Mesenchymal stem cell (in vitro differentiated cells and primary cell): ENCODE results near the gene B3GAT1.

Source experiments
- DNase-seq: peaks from one replicate; pipeline ENCODE4 v3.0.0-alpha.2; 2013
- H2AFZ ChIP-seq: one replicate; pipeline ENCODE4 v1.6.1; 2013; ENCODE audit warnings: low read depth, mild to moderate bottlenecking, control low read depth, inconsistent platforms, low read length, moderate library complexity
- H2AK5ac ChIP-seq: 2 replicates; pipeline ENCODE4 v1.6.1; 2013; ENCODE audit warnings: low read length, moderate library complexity, mild to moderate bottlenecking, inconsistent platforms; ENCODE audit not compliant: severe bottlenecking
- H2BK120ac ChIP-seq: one replicate; pipeline ENCODE4 v1.6.1; 2013; ENCODE audit warnings: low read depth, mild to moderate bottlenecking, inconsistent platforms, low read length, moderate library complexity
- H2BK12ac ChIP-seq, 2 experiments: one replicate each; pipeline ENCODE4 v1.6.1; 2013; ENCODE audit warnings: inconsistent platforms in 2 of 2, low read length in 2 of 2, mild to moderate bottlenecking in 2 of 2, moderate library complexity in 2 of 2, control low read depth in 1 of 2
- H2BK15ac ChIP-seq: one replicate; pipeline ENCODE4 v1.6.1; 2013; ENCODE audit warnings: mild to moderate bottlenecking, low read depth, inconsistent platforms; ENCODE audit not compliant: poor library complexity, severe bottlenecking
- H2BK5ac ChIP-seq: 2 replicates; pipeline ENCODE4 v1.6.1; 2013; ENCODE audit warnings: low read depth, mild to moderate bottlenecking, low read length, control low read depth, inconsistent platforms; ENCODE audit not compliant: poor library complexity, severe bottlenecking
- H3K14ac ChIP-seq, 2 experiments: one replicate each; pipeline ENCODE4 v1.6.1; 2013; ENCODE audit warnings: inconsistent platforms in 2 of 2, low read length in 2 of 2, control low read depth in 1 of 2, mild to moderate bottlenecking in 1 of 2, moderate library complexity in 1 of 2
- H3K18ac ChIP-seq, 2 experiments: one replicate each; pipeline ENCODE4 v1.6.1; 2013; ENCODE audit warnings: inconsistent platforms in 2 of 2, low read length in 2 of 2, control low read depth in 1 of 2, low read depth in 1 of 2, mild to moderate bottlenecking in 1 of 2
- H3K23ac ChIP-seq, 2 experiments: one replicate each; pipeline ENCODE4 v1.6.1; 2013; ENCODE audit warnings: inconsistent platforms in 2 of 2, low read length in 2 of 2, mild to moderate bottlenecking in 2 of 2, moderate library complexity in 2 of 2, control low read depth in 1 of 2
- H3K27ac ChIP-seq: 2 replicates; pipeline ENCODE4 v1.5.1; 2013; ENCODE audit warnings: mild to moderate bottlenecking, moderate library complexity, low read length, control low read depth, inconsistent platforms; ENCODE audit not compliant: poor library complexity, severe bottlenecking
- H3K27me3 ChIP-seq, 2 experiments: 2 replicates each; pipeline versions ENCODE4 v1.6.1 to v1.7.0; 2013; ENCODE audit warnings: low read length in 2 of 2, mild to moderate bottlenecking in 2 of 2, moderate library complexity in 2 of 2, control low read depth in 1 of 2, inconsistent platforms in 1 of 2; ENCODE audit not compliant: control insufficient read depth in 1 of 2, insufficient read depth in 1 of 2
- H3K36me3 ChIP-seq, 2 experiments: 2 replicates each; pipeline versions ENCODE4 v1.6.1 to v1.7.0; 2013; ENCODE audit warnings: low read length in 2 of 2, control low read depth in 1 of 2, inconsistent platforms in 1 of 2, low read depth in 1 of 2, mild to moderate bottlenecking in 1 of 2; ENCODE audit not compliant: insufficient read depth in 2 of 2, control insufficient read depth in 1 of 2
- H3K4ac ChIP-seq, 2 experiments: one replicate each; pipeline ENCODE4 v1.6.1; 2013; ENCODE audit warnings: inconsistent platforms in 2 of 2, low read length in 2 of 2, mild to moderate bottlenecking in 2 of 2, moderate library complexity in 2 of 2, control low read depth in 1 of 2, low read depth in 1 of 2
- H3K4me1 ChIP-seq: 2 replicates; pipeline ENCODE4 v1.6.1; 2013; ENCODE audit warnings: low read depth, low read length, control low read depth; ENCODE audit not compliant: control insufficient read depth, insufficient read depth
- H3K4me2 ChIP-seq: 2 replicates; pipeline ENCODE4 v1.6.1; 2013; ENCODE audit warnings: low read length, mild to moderate bottlenecking, inconsistent platforms; ENCODE audit not compliant: poor library complexity, severe bottlenecking
- H3K4me3 ChIP-seq, 2 experiments: 2 replicates each; pipeline versions ENCODE4 v1.5.1 to v1.7.0; 2013; ENCODE audit warnings: low read length in 2 of 2, mild to moderate bottlenecking in 2 of 2, control low read depth in 1 of 2, low read depth in 1 of 2; ENCODE audit not compliant: insufficient read depth in 1 of 2
- H3K79me1 ChIP-seq: replicated peaks from 2 replicates; pipeline ENCODE4 v1.6.1; 2013; ENCODE audit warnings: mild to moderate bottlenecking, control low read depth, low read length, inconsistent platforms; ENCODE audit not compliant: poor library complexity, severe bottlenecking
- H3K9ac ChIP-seq: 2 replicates; pipeline ENCODE4 v1.7.0; 2013; ENCODE audit warnings: mild to moderate bottlenecking, low read length, moderate library complexity
- H3K9me3 ChIP-seq: 2 replicates; pipeline ENCODE4 v1.7.0; 2013; ENCODE audit warnings: mild to moderate bottlenecking, low read length; ENCODE audit not compliant: control insufficient read depth
- H4K8ac ChIP-seq: one replicate; pipeline ENCODE4 v1.6.1; 2013; ENCODE audit warnings: inconsistent platforms, mild to moderate bottlenecking, low read length, moderate library complexity
- H4K91ac ChIP-seq: one replicate; pipeline ENCODE4 v1.6.1; 2013; ENCODE audit warnings: mild to moderate bottlenecking, low read length, inconsistent platforms
- WGBS: methylation state at CpG from one replicate; pipeline ENCODE4 v1.1.7; 2013; ENCODE audit warnings: mixed read lengths; 5-methylcytosine and 5-hydroxymethylcytosine counted together

The B3GAT1 gene

DNA sequence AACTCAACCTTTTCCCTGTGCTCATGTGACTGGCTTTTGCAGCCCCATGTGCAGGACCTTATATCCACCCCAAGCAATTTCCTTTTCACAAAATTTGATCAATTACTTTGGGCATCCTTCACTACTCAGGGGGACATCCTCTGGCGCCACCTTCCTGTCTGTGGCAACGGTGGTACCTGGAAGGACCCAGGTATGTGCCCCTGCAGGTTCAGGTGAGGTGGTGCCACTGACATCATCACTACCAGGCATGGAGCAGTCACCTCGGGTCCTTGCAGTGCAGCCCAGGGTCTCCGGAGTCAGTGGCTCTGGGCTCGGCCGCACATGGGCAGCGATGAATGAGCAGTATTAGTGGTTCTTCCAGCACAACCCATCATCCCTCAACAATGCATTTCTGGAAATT, 37.7 kb upstream of the B3GAT1 start:
- Histone ChIP-seq H2AFZ (no peak overlapping the region), H3K23ac (no peak overlapping the region), H4K8ac (no peak overlapping the region), H3K4ac (no peak overlapping the region), H3K9ac (no peak overlapping the region), H2BK12ac (no peak overlapping the region), H2BK5ac (no peak overlapping the region), H3K4me3 (no peak overlapping the region), H2AK5ac (no peak overlapping the region), H3K4me1 (no peaks in the 10 kb centered on the region), H3K14ac (no peak overlapping the region), H3K4me2 (no peak overlapping the region), H3K9me3 (peaks cover 8% of the 10 kb centered on the region), H3K36me3 (no peaks in the 10 kb centered on the region), H4K91ac (no peak overlapping the region), H3K27ac (no peak overlapping the region), H2BK15ac (no peak overlapping the region), H3K18ac (no peak overlapping the region), H3K27me3 (no peaks in the 10 kb centered on the region), H3K79me1 (no peaks in the 10 kb centered on the region), H2BK120ac (no peak overlapping the region)
- 67% methylated on average over 7 of the region's 7 CpGs for WGBS
- DNase-seq = no peak

DNA sequence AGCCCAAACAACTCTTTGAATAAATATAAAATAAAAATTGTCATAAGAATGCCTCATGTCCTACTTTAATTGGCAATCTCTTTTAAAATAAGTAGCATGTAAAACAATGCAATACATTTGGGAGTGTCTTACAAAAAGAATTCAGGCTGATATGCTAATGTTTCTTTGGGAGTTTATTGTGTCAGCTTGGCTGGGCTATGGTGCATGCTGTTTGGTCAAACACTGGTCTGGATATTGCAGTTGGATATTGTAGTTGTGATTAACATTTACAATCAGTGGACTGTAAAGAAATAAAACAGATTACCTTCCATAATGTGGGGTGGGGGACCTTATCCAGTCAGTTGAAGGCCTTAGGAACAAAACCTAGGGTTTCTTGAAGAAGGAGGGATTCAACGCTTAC, 37.0 kb upstream of the B3GAT1 start:
- H3K14ac ChIP-seq = no peak overlapping the region

DNA sequence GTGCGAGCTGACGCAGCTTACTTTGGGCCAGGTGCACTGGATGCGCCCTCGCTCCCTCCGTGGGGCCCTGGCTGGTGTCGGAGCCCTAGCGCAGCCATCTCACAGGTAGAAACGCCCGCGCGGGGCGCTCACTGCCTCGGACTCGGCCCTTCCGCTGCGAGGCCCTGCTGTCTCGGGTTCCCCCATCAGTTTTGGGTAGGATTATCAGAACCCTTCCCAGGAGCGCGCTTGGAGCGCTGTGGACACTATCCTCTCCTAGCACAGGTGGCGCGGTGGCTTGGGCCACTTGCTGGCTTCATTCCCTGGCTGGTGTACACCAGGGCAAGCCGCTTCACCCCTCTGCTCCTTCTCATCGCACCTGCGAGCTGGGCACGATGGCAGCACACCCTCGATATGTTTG, 35.7 kb upstream of the B3GAT1 start:
- no peak for DNase-seq
- H3K36me3 ChIP-seq = no peaks in the 10 kb centered on the region
- no peak overlapping the region for H2AK5ac ChIP-seq
- no peak overlapping the region for H2AFZ ChIP-seq
- H3K27me3 ChIP-seq = no peaks in the 10 kb centered on the region
- H2BK120ac ChIP-seq = no peak overlapping the region
- H3K14ac ChIP-seq = no peak overlapping the region
- H3K27ac ChIP-seq = no peak overlapping the region
- no peak overlapping the region for H3K4ac ChIP-seq
- H3K79me1 ChIP-seq = no peaks in the 10 kb centered on the region
- no peak overlapping the region for H2BK12ac ChIP-seq
- no peak overlapping the region for H3K4me3 ChIP-seq
- H3K9me3 ChIP-seq = peaks cover 6% of the 10 kb centered on the region
- no peak overlapping the region for H3K18ac ChIP-seq
- H4K8ac ChIP-seq = no peak overlapping the region
- no peak overlapping the region for H3K4me2 ChIP-seq
- H3K4me1 ChIP-seq = no peaks in the 10 kb centered on the region
- H3K23ac ChIP-seq = no peak overlapping the region
- no peak overlapping the region for H3K9ac ChIP-seq
- no peak overlapping the region for H4K91ac ChIP-seq
- H2BK15ac ChIP-seq = no peak overlapping the region
- no peak overlapping the region for H2BK5ac ChIP-seq
- WGBS = 92% methylated on average over 24 of the region's 27 CpGs

More for the DNA sequence above, 37.0 kb upstream of the B3GAT1 start:
- Histone ChIP-seq H3K9ac (no peak overlapping the region), H2BK15ac (no peak overlapping the region), H2BK5ac (no peak overlapping the region), H3K4me3 (no peak overlapping the region), H4K8ac (no peak overlapping the region), H3K4me2 (no peak overlapping the region), H2AFZ (no peak overlapping the region), H3K27me3 (no peaks in the 10 kb centered on the region), H3K27ac (no peak overlapping the region), H3K4ac (no peak overlapping the region), H3K9me3 (peaks cover 6% of the 10 kb centered on the region), H3K18ac (no peak overlapping the region), H2BK12ac (no peak overlapping the region), H2BK120ac (no peak overlapping the region), H3K79me1 (no peaks in the 10 kb centered on the region), H3K4me1 (no peaks in the 10 kb centered on the region), H3K36me3 (no peaks in the 10 kb centered on the region), H2AK5ac (no peak overlapping the region), H3K23ac (no peak overlapping the region), H4K91ac (no peak overlapping the region)
- no CpG with 5 or more reads among the region's 1 CpG for WGBS
- no peak for DNase-seq

DNA sequence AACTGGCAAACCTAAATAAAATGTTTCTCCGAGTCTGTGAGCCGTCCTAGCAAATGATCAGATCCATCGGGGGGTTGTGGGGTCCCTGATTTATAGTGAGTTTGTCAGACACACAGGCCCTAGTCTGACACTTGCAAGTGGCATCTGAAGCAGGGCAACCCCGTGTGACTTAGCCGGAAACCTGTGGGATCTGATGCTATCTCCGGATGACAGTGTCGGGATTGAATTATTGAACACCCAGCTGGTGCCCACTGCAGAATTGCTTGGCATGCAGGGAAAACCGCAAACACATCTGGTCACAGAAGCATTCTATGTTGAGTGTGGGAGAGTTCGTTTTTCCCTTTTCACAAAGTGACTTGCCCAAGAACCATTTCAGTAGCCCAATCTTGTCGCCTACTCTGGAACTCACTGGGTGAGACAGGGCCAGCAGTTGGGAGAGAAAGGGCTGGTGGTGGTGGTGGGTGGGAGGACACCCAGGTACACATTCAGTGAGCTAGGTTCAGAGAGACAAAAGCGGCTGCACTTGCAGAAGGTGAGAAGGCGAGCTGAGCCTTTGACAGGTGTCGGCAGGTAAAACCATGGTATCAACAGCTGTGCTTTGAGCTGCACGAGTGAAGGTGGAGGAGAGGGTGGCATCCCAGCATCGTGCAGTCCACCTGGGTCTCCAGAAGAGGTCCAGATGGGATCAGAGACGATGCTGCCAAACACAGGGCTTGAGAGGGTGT, 33.7 kb upstream of the B3GAT1 start:
- Histone ChIP-seq H3K4ac (no peak overlapping the region), H4K91ac (no peak overlapping the region), H3K27ac (no peak overlapping the region), H3K9ac (no peak overlapping the region), H2BK12ac (no peak overlapping the region), H4K8ac (no peak overlapping the region), H2BK5ac (no peak overlapping the region), H3K4me3 (no peak overlapping the region), H3K23ac (no peak overlapping the region), H2AK5ac (no peak overlapping the region), H2BK120ac (no peak overlapping the region), H3K4me1 (no peaks in the 10 kb centered on the region), H3K9me3 (peaks cover 6% of the 10 kb centered on the region), H3K36me3 (no peaks in the 10 kb centered on the region), H2AFZ (no peak overlapping the region), H3K79me1 (no peaks in the 10 kb centered on the region), H3K14ac (no peak overlapping the region), H3K18ac (no peak overlapping the region), H3K4me2 (no peak overlapping the region), H2BK15ac (no peak overlapping the region), H3K27me3 (no peaks in the 10 kb centered on the region)
- 74% methylated on average over 16 of the region's 16 CpGs for WGBS
- no peak for DNase-seq
